Activated gamma-delta T cell treated with anti-CD3 and anti-CD28 coated beads, Interleukin-2, amount 50 U/mL, for 16 hours (primary cell): ENCODE data around the gene TENM4.

ENCODE experiments used
- DNase-seq: peaks from one replicate; pipeline ENCODE4 v3.0.0-alpha.2; 2020; ENCODE audit warnings: low read depth

TENM4 gene

DNA sequence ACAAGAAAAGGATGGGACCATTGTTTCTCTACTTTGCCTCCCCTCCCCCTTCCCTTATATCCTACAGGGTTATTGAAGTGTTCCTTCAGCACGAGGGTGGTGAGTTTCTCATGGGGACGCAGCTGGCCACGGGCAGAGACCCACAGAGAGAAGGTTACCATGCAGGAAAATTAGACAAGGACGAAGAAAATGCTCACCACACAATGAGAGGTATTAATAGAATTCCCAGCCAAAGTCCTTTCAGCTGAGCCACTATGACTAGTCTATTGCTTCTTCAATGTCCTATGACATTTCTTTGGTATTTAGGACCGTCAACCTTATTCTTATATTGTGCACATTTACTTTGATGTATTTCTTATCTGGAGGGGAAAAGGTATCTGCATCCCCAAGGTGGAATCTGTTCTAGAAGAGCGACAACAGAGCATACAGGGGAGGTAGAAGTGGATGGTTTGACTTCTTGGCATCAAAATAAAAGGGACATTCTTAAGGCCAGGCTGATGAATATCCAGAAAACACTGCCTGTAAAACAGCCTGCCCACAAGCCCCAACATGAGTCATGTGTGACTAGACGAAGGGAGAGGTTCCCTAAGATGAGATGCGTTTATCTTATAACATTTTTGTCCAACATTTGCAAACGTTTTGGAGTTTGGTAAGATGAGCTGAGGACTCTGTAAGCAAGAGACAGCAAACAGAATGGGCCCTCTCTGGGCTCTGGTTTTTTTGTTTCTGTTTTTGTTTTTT lies 656.3 kb downstream of the TENM4 start:
- no peak for DNase-seq

DNA sequence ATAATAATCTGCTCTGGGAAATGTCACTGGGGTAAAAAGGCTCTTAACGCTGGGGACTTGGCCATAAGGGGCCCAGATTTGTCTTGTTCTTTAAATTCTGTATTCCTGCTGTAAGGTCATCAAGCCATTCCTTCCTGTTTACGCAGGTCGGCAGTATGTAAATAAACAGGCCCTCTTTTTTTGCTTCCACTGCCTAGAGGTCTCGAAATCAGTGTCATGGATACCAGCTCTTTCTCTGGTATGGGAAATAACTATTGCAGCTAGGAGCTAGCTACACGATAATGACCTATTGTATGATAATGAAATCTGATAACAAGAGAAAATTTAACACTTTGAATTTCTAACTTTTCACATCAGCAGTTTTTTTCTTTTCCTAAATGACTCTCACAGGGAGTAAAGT lies 657.0 kb downstream of the TENM4 start:
- no peak for DNase-seq

DNA sequence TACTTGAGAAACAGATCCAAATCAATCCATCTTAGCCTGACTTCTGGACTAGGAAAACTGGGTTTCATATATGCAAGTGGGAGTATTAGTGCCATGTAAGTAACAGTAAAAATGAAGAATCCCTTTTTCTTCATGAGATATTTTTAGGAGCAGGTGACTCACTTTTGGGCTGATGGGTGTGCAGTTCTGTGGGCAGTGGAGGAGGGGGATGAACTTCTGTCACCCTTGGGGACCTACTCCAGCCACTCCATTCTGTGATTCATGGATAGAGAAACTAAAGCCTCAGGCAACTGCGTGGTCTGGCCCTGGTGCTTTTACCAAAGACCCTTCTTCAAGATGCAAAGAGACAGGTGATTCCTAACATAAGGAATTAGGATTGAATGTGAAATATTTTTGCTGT lies 657.5 kb downstream of the TENM4 start:
- DNase-seq: no peak

DNA sequence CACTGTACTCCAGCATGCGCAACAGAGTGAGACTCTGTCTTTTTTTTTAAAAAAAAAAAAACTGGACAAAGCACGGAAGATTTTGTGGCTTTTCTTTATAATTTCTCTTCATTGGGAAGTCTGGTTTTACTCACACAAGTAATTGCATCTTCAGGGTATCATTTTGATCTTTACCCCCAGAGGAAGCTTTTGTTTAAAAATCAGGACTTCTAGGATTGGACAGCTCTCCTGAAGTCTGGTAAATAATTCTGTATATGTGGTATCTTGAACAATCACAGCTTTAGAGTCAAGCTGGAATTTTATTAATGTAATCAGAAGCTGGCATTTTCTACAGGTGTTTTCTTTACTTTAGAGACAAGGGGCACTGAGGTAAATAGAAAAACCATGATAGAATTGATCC lies 658.1 kb downstream of the TENM4 start:
- no peak for DNase-seq

DNA sequence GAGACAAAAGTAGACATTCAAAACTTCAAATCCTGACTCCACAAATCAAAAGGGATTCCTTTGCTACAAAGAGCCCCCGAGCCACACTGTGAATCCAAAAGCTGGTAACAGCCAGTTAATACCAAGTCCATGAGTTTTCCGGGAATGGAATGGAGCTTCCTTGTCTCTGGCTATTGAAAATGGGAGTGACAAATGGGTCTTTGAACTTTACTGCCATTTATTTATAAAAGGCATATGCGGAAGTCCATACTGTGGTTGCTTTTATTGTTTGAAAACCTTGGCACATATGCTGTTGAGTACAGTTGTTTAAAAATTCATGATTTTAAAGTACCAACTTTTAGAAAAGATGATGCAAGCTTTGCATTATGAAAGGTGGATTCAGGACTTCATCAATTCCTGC lies 659.9 kb downstream of the TENM4 start:
- no peak for DNase-seq

DNA sequence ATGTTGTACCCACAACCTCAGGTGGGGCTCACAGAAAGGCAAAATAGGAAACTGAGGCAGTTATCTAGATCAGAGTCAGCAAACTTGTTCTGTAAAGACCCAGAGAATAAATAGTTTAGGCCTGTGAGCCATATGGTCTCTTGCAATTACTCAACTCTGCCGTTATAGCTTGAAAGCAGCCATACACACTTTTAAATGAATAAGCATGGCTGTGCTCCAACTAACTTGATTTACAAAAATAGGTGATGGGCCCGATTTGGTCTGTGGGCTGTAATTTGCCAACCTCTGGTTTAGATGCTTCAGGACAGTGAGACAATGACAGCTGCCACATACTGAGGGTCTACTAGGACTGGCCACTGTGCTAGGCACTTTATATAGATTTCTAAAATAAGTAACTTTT lies 667.3 kb downstream of the TENM4 start:
- no peak for DNase-seq

DNA sequence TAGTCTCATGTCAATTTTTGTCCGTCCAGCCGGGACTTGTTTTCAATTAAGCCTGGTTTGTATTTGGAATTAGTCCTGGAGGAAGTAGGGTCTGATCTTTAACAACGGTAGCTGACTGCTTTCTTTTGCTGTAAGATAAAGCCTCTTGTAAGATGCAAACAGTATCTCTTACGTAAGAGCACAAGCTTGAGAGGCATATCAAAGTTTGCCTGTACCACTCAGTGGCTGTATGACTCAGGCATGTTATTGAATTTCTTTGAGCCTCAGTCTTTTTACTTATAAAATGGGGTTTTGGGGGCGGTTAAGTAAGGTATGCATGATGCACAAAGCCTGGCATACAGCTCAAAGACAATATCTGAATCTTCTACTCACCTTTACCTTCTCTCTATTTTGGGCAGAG lies 667.8 kb downstream of the TENM4 start:
- no peak for DNase-seq

DNA sequence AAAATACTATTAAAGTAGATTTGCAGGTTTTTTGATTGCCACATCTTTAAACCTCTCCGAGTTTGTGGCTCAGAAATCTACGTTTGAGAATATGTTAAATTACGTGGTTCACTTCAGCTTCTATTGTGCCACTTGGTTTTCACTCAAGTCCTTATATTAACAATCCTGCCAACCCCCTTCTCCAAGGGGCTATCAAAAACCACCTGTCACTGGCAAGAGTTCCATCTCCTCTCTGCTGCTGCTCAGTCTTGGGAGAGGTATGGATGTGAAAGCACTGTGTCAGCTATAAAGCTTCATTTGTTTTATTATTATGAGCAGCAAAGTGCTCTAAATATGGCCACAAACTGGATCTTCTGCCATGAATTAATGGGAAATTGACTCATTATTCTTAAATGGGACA lies 668.6 kb downstream of the TENM4 start:
- DNase-seq: no peak

DNA sequence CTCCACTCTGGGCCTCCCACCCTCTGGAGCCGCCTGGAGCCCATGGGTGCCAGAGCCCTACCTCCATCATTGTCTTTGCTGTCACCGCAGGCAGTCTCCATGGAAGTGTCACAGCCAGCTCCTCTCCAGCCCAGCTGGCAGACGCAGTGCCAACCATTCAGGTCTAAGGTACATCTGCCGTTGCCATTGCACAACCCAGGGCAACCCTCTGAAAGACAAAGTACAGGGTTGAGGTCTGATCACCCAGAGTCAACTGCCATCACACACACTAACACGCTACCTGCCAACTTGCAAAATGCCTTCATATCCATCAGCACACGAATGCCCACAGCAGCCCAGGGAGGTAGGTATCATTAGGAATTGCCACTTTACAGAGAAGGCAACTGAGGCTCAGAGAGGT lies 669.9 kb downstream of the TENM4 start:
- no peak for DNase-seq

DNA sequence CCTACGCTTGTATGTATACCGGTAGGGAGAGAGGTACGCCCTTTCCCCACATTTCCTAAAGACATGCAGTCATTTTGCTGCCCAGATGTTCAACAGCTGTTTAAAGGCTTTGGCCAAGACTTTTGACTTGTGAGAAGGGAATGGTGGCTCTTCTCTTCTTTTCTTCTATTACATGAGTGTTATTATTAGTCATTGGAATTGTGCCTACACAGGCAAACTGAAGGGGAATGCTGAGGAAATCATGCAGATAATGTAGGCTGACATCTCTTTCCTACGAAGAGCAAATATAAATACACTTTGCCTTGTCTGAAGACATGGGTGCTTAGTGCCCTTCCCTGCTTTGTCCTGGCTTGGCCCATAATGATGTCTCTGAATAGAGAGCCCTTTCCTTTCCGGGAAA lies 671.9 kb downstream of the TENM4 start:
- no peak for DNase-seq

DNA sequence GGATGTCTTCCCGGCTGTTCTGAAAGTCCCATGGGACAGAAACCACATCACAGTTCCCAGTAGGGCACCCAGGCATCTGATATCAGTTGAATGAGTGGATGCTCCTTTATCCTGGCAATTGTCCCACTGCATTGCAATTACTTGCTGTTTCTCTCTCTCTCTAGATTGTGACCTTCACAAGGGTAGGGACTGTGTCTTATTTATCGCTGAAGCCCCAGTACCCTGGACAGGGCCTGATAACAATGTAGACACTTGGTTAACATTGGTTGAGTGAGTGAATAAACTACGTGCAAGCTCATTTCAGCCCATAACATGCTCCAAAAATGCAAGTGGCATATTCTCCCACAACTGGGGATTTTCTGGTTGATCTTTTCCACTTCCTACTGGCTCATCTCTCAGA lies 672.5 kb downstream of the TENM4 start:
- no peak for DNase-seq

DNA sequence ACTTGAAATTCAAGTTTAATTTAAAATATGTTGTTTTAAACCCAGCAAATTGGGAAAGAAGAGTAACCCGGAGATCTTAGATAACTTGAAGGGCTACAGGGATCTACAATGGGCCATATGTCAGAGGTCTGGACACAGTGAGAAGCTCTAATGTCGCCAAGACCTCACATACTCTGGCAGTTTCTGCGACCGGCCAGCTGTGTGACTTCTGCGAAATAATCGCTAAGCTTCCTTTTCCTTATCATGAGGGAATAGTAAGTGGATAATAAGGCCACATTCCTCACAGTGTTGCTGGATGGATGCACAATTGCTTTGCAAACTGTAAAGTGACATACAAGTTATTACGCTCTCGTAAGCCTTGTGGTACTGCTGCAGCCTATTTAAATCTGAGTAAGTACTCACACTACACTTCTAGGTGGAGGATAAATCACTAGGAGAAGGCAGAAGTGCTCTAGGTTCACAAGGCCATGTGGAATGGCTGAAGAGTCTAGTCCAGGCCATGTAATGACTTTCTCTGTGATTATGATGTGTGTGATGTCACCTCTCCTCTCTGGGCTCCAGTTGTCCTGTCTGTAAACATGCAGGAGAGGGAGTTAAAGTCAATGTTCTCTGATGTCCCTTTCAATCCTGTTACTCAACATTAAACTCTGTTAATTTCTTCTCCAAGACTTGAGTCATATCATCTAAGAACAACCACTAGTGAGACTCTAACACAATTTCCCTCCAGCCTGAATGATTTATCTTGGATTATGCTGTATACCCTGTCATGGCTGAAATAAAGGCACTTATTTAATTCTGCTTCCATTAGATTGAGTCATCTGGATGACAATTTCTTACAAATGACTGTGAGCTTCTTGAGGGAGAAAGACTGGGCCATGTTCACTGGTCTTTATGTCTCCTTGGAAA lies 673.5 kb downstream of the TENM4 start:
- no peak for DNase-seq

DNA sequence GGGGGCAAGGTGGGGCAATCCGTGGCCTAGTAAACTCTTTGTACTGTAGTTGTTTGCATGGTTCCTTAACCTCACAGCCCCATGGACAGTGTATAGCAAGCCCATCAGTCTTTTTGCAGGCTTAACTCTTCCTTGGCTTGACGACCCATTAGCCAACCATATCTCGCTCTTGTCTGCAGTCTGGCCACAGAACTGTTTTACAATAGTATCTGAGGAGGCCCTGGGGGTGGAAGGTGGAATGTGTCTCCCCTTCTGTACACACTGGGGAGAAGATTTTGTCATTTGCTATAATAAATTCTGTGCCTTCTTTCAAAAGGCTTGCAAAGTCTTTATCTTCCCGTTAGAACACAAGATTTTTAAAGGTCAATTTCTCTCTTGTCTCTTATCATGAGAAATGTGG lies 675.9 kb downstream of the TENM4 start:
- no peak for DNase-seq

DNA sequence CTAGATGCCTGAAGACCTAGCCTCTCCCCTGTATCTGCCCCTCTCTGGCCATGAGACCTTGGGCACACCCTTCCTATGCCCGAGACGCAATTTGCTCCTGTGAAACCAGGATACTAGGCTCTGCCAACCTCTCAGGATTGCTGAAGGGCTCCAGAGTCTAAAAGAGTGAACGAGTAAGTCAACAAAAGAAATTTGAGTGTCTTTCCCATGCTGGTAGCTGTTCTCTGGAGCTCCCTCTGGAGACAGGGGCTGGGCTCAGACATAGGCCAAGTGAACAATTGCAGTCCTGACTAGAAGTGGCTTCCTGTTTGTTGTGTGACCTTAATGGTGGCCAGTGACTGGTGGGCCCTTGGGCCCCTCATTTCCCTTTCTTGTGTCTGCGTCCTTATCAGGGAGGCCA lies 677.2 kb downstream of the TENM4 start:
- no peak for DNase-seq

DNA sequence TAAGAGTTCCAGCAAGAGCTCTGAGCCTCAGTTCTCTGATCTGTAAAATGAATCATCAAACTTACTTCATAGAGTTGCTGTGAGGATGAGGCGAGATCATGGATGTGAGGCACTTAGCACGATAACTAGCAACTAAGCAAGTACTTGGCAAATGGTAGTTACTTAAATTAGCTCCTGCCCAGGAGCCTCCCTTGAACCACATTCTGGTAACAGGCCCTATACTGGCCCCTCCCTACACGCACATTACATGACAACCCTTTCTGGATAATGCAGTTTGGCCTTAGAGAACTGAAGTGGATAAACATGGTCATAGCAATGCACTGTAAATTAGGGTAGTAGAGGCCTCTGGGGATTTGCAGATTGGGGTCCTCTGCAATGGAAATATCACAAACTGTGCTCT lies 678.7 kb downstream of the TENM4 start:
- no peak for DNase-seq

DNA sequence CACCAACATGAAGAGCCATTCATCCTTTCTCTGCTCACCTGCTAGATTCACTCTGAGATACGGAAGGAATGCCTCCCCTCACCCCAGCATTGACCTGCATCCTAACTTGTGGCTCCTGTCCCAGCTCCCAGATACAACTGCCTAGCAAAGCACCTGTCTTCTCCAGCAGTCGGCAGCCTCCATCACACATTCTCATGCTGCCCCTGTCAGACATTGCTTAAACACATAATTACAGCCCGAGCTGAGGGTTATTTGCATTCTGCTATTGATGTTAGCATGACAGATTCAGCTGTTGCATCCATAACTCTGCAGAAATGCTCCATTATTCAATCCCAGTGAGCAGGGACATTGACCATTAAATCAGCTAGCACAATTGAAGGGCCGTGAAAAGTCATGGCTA lies 681.8 kb downstream of the TENM4 start:
- no peak for DNase-seq

DNA sequence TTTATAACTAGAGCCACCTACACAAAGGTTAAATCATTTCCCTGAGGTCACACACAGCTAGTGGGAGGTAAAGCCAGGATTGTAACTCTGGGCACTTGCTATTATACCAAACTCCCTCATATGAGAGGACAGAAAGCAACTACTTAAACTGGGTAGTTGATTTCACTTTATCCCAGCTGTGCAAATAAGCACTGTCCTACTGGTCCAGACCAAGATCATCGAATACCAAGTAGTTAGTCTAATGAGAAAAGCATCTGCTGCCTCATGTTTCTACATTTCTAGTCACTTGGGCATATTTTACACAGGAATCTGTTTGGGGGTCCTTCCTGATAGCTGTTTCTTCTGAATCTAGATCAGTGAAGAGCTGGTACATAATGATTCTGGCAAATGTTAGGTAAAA lies 687.5 kb downstream of the TENM4 start:
- no peak for DNase-seq

DNA sequence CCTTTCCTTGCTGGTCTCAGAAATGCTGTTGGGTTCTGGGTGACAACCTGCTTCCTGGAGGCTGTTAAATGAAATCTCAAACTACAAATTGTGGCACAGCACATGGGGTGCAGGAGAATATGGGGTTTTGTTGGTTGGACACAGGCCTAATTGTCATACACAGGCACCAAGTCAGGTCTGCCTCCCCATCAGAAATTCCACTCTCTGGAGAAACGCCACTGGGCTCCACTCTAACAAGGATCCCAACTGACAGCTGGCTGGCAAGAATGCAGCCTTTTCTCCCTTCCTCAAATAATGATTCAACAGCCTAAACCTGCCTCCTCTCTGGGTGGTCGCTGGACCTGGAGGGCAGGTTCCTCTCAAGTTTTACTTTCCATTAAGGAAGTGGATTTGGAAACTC lies 688.3 kb downstream of the TENM4 start:
- no peak for DNase-seq

DNA sequence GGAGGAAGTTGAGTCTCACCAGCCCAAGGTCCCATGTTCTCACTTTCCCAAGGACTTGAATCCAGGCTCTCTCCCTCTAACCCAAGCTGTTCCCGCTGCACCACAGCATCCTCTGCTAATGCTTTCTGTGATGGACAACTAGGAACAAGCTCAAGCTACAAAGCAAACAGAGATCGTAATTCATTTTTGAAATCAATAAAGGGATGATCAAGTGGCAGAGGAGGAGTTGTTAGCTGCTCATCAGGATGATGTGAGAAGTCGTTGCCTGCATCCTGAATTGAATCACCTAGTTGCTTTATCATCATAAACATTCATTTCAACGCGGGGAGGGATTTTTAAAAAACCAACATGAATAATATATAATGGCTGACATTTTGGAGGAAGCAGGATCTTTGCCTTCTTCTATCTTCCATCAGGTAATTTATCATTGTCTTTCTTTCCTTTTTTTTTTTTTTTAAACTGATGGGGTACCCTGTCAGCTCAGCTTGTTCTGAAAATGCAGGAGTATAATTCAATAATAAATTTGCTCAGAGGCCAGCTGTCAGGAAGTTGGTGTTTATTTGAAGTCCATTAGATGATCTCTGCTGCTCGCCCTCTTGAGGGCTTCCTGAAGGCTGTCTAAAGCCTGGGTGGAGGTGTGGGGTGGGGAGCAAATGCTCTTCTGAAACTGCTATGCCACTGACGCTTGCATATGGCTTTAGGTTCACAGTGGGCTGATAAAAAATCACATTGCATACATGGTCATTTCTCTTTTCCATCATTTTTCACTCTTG lies 691.7 kb downstream of the TENM4 start:
- DNase-seq: no peak

DNA sequence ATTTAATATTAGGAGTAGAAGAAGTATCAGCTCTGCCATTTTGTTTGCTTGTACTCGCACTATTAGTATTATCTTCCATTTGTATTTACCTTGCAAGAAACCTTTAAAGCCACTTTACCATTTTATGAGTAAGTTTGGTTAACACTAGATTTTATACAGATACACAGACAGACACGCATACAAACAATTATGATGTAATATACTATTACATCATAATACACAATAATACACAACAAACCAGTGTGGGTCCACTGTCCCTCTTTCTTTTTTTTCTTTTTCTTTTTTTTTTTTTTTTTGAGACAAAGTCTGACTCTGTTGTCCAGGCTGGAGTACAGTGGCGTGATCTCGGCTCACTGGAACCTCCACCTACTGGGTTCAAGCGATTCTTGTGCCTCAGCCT lies 695.9 kb downstream of the TENM4 start:
- no peak for DNase-seq

DNA sequence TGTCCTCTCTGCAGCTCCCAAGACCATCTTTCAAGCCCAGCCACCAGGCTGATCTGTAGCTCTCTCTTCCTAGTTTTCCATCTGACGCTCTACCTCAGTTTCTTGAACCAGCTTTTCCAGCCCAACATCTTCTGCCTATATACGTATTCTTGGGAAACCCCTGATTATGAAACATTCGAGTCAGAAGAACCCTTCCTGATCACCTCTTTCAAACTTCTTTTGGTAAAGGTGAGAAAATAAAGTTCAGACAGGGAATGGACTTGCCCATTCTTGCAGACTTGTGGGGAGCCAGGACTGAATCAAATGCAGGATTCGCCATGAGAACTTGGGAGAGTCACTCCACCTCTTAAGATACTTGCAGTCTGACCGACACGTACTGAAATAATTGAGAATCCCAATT lies 696.6 kb downstream of the TENM4 start:
- no peak for DNase-seq

DNA sequence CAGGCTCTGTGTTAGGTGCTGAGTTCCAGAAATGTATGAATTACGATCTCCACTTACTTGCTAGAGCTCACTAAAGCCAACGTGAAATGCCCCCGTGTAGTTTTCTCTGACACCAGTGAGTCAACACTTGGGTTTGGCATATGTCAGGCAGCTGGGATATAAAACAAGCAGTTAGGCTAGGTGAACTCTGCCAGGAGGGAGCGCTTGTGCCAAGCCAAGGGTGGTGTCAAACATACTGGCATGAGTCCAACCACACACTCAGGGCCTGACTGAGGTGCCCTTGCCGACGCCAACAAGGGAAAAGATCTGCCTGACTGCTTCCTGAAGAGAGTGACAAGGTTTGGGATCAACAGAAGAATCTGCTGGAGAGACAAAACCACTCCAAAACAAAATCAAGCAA lies 698.4 kb downstream of the TENM4 start:
- DNase-seq: no peak

DNA sequence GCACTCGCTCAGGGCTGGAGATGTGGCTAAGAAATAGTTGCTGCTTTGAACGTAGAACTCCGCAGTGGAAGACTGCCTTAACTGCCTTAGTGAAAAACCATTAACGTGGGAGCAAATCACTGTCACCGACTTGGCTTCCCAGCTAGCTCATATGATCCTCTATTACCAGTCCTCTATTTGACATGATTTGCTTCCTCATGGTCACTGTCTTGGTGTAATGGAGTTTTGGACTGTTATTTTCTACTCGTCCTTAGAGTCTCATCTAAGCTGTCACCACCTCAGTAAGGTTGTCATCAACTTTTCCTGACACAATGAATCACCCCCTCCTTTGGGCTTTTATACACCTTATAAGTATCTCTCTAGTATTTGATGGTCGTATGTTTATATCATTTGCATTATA lies 699.1 kb downstream of the TENM4 start:
- DNase-seq: no peak
